ENCODE results near the gene STX19. TPM values are rescaled to one million over a fixed set of nuclear protein-coding genes. Genes with fewer than 3 reads are reported as not detected.
A peak's percentile ranks its signal among the peaks of the same experiment; 100 is the strongest.

STX19 gene
- polyA plus RNA-seq, 3 donors from 2014 or later: 0.49 TPM; not detected in 2

- DNase-seq: no peak
- H3K9me3 Mint-ChIP-seq: no peaks in the 10 kb centered on the region
- H3K36me3 Mint-ChIP-seq: peaks cover 0 to 6% (median 0%) of the 10 kb centered on the region in 3 donors
- H3K4me3 Mint-ChIP-seq: no peak overlapping the region
- H3K27me3 Mint-ChIP-seq (ENCODE audit: low read depth in 3 of 3): no peaks in the 10 kb centered on the region
- no peak overlapping the region for H3K27ac Mint-ChIP-seq
- H3K4me1 Mint-ChIP-seq: no peaks in the 10 kb centered on the region
These were observed 16.2 kb downstream of the STX19 start for GRCh38 chr3:94012185-94012584.

GRCh38 chr3:94011233-94011711, 17.1 kb downstream of the STX19 start:
- Mint-ChIP-seq H3K36me3 (peaks cover 0 to 6% (median 0%) of the 10 kb centered on the region in 3 donors), H3K4me3 (no peak overlapping the region), H3K4me1 (no peaks in the 10 kb centered on the region), H3K9me3 (no peaks in the 10 kb centered on the region), H3K27ac (no peak overlapping the region), H3K27me3 (ENCODE audit: low read depth in 3 of 3) (no peaks in the 10 kb centered on the region)
- no peak for DNase-seq

- no peak overlapping the region for H3K27ac Mint-ChIP-seq
- no peaks in the 10 kb centered on the region for H3K27me3 Mint-ChIP-seq (ENCODE audit: low read depth in 3 of 3)
- no peak overlapping the region for H3K4me3 Mint-ChIP-seq
- no peaks in the 10 kb centered on the region for H3K9me3 Mint-ChIP-seq
- DNase-seq: no peak
- H3K4me1 Mint-ChIP-seq: peaks cover 0 to 1% of the 10 kb centered on the region in 2 donors
- peaks cover 0 to 6% (median 0%) of the 10 kb centered on the region in 3 donors for H3K36me3 Mint-ChIP-seq
These were observed 18.8 kb downstream of the STX19 start for GRCh38 chr3:94009608-94010007.

GRCh38 chr3:94008253-94008652, 20.1 kb downstream of the STX19 start:
- Mint-ChIP-seq H3K4me1 (peaks cover 3 to 8% of the 10 kb centered on the region in 2 donors), H3K9me3 (no peaks in the 10 kb centered on the region), H3K27me3 (ENCODE audit: low read depth in 3 of 3) (no peaks in the 10 kb centered on the region), H3K27ac (no peak overlapping the region), H3K36me3 (peaks cover 0 to 6% (median 0%) of the 10 kb centered on the region in 3 donors), H3K4me3 (no peak overlapping the region)
- no peak for DNase-seq

GRCh38 chr3:94004301-94004910, 24.0 kb downstream of the STX19 start:
- Mint-ChIP-seq H3K9me3 (no peaks in the 10 kb centered on the region), H3K27ac (peak overlapping the region in 4 of 6 donors; percentile 61 to 78 (median 78)), H3K27me3 (ENCODE audit: low read depth in 3 of 3) (no peaks in the 10 kb centered on the region), H3K36me3 (no peaks in the 10 kb centered on the region), H3K4me3 (peak overlapping the region; percentile 79 to 86 (median 81)), H3K4me1 (peaks cover 3 to 8% of the 10 kb centered on the region in 2 donors)
- DNase-seq: peak; percentile 44 to 55 (median 48)

- Mint-ChIP-seq H3K27me3 (ENCODE audit: low read depth in 3 of 3) (no peaks in the 10 kb centered on the region), H3K27ac (no peak overlapping the region), H3K4me1 (peaks cover 3 to 8% of the 10 kb centered on the region in 2 donors), H3K36me3 (no peaks in the 10 kb centered on the region), H3K4me3 (no peak overlapping the region), H3K9me3 (no peaks in the 10 kb centered on the region)
- DNase-seq: no peak
These were observed 26.4 kb downstream of the STX19 start for GRCh38 chr3:94001827-94002495.

GRCh38 chr3:94001191-94001590, 27.2 kb downstream of the STX19 start:
- DNase-seq: no peak
- Mint-ChIP-seq H3K9me3 (no peaks in the 10 kb centered on the region), H3K36me3 (no peaks in the 10 kb centered on the region), H3K27ac (no peak overlapping the region), H3K4me3 (no peak overlapping the region), H3K27me3 (ENCODE audit: low read depth in 3 of 3) (no peaks in the 10 kb centered on the region), H3K4me1 (peaks cover 3 to 8% of the 10 kb centered on the region in 2 donors)

- H3K27me3 Mint-ChIP-seq (ENCODE audit: low read depth in 3 of 3): no peaks in the 10 kb centered on the region
- H3K36me3 Mint-ChIP-seq: no peaks in the 10 kb centered on the region
- no peaks in the 10 kb centered on the region for H3K9me3 Mint-ChIP-seq
- H3K27ac Mint-ChIP-seq: peak overlapping the region in 1 of 6 donors; percentile 3
- no peak overlapping the region for H3K4me3 Mint-ChIP-seq
- H3K4me1 Mint-ChIP-seq: peaks cover 2 to 6% of the 10 kb centered on the region in 2 donors
- DNase-seq: no peak
These were observed 34.3 kb downstream of the STX19 start for GRCh38 chr3:93994056-93994455.

GRCh38 chr3:93992207-93992606, 36.2 kb downstream of the STX19 start:
- Mint-ChIP-seq H3K27me3 (ENCODE audit: low read depth in 3 of 3) (no peaks in the 10 kb centered on the region), H3K4me1 (peaks cover 2 to 6% of the 10 kb centered on the region in 2 donors), H3K27ac (no peak overlapping the region)

GRCh38 chr3:93991631-93992030, 36.8 kb downstream of the STX19 start:
- no peaks in the 10 kb centered on the region for H3K9me3 Mint-ChIP-seq
- H3K27ac Mint-ChIP-seq: no peak overlapping the region
- H3K36me3 Mint-ChIP-seq: no peaks in the 10 kb centered on the region
- DNase-seq: no peak
- no peaks in the 10 kb centered on the region for H3K27me3 Mint-ChIP-seq (ENCODE audit: low read depth in 3 of 3)
- H3K4me3 Mint-ChIP-seq: no peak overlapping the region
- peaks cover 2 to 6% of the 10 kb centered on the region in 2 donors for H3K4me1 Mint-ChIP-seq

More at GRCh38 chr3:93992207-93992606, 36.2 kb downstream of the STX19 start:
- DNase-seq: no peak
- Mint-ChIP-seq H3K9me3 (no peaks in the 10 kb centered on the region), H3K36me3 (no peaks in the 10 kb centered on the region), H3K4me3 (no peak overlapping the region)

GRCh38 chr3:93989241-93989640, 39.2 kb downstream of the STX19 start:
- H3K27ac Mint-ChIP-seq: no peak overlapping the region
- no peak overlapping the region for H3K4me3 Mint-ChIP-seq
- H3K9me3 Mint-ChIP-seq: no peaks in the 10 kb centered on the region

GRCh38 chr3:93988764-93989163, 39.6 kb downstream of the STX19 start:
- no peak for DNase-seq
- H3K4me1 Mint-ChIP-seq: no peaks in the 10 kb centered on the region
- no peaks in the 10 kb centered on the region for H3K9me3 Mint-ChIP-seq
- H3K27ac Mint-ChIP-seq: no peak overlapping the region
- H3K4me3 Mint-ChIP-seq: no peak overlapping the region
- no peaks in the 10 kb centered on the region for H3K27me3 Mint-ChIP-seq (ENCODE audit: low read depth in 3 of 3)
- H3K36me3 Mint-ChIP-seq: no peaks in the 10 kb centered on the region

More at GRCh38 chr3:93989241-93989640, 39.2 kb downstream of the STX19 start:
- DNase-seq: no peak
- no peaks in the 10 kb centered on the region for H3K36me3 Mint-ChIP-seq
- no peaks in the 10 kb centered on the region for H3K27me3 Mint-ChIP-seq (ENCODE audit: low read depth in 3 of 3)
- peaks cover 2 to 4% of the 10 kb centered on the region in 2 donors for H3K4me1 Mint-ChIP-seq

- no peaks in the 10 kb centered on the region for H3K36me3 Mint-ChIP-seq
- H3K27me3 Mint-ChIP-seq (ENCODE audit: low read depth in 3 of 3): no peaks in the 10 kb centered on the region
- no peak overlapping the region for H3K4me3 Mint-ChIP-seq
- no peaks in the 10 kb centered on the region for H3K9me3 Mint-ChIP-seq
- no peaks in the 10 kb centered on the region for H3K4me1 Mint-ChIP-seq
- no peak overlapping the region for H3K27ac Mint-ChIP-seq
- no peak for DNase-seq
These were observed 40.1 kb downstream of the STX19 start for GRCh38 chr3:93988283-93988682.

- H3K27me3 Mint-ChIP-seq (ENCODE audit: low read depth in 3 of 3): peaks cover 0 to 3% (median 2%) of the 10 kb centered on the region in 3 donors
- no peak overlapping the region for H3K4me3 Mint-ChIP-seq
- no peak overlapping the region for H3K27ac Mint-ChIP-seq
- no peaks in the 10 kb centered on the region for H3K36me3 Mint-ChIP-seq
- H3K9me3 Mint-ChIP-seq: no peaks in the 10 kb centered on the region
- peaks cover 13 to 25% of the 10 kb centered on the region in 2 donors for H3K4me1 Mint-ChIP-seq
- DNase-seq: no peak
These were observed 43.8 kb downstream of the STX19 start for GRCh38 chr3:93984618-93985017.

Data from immature natural killer cell (primary cell).